CD14-positive monocyte (primary cell): ENCODE results near the gene ICAM3. TPM values are rescaled to one million over a fixed set of nuclear protein-coding genes. Genes with fewer than 3 reads are reported as not detected.

Experiments
- DNase-seq, 3 donors: peaks; one replicate each; pipeline ENCODE4 v3.0.0-alpha.2; 2011 to 2022
- H2AFZ ChIP-seq: 2 replicates; pipeline ENCODE4 v1.6.0; 2012; ENCODE audit warnings: mild to moderate bottlenecking, low read depth, low read length, inconsistent platforms; ENCODE audit not compliant: insufficient read depth, poor library complexity, severe bottlenecking
- H3K27ac ChIP-seq, 2 donors: 1 replicate in 1 of 2; 2 replicates in 1 of 2; pipeline ENCODE4 v1.5.1; 2012 to 2013; ENCODE audit warnings: low read length in 2 of 2, control low read depth in 1 of 2, inconsistent platforms in 1 of 2, low read depth in 1 of 2, mild to moderate bottlenecking in 1 of 2
- H3K27me3 ChIP-seq, 2 donors: one replicate each; pipeline versions ENCODE4 v1.6.0 to v1.6.1; 2011 to 2013; ENCODE audit warnings: low read length in 2 of 2; ENCODE audit not compliant: control insufficient read depth in 2 of 2, insufficient read depth in 2 of 2
- H3K36me3 ChIP-seq, 2 donors: replicated peaks in 1 of 2; 1 replicate in 1 of 2; 2 replicates in 1 of 2; pipeline versions ENCODE4 v1.5.1 to v1.6.1; 2012 to 2013; ENCODE audit warnings: low read length in 2 of 2, control low read depth in 1 of 2, inconsistent platforms in 1 of 2, mild to moderate bottlenecking in 1 of 2; ENCODE audit not compliant: insufficient read depth in 2 of 2, control insufficient read depth in 1 of 2
- H3K4me1 ChIP-seq, 2 donors: 1 replicate in 1 of 2; 2 replicates in 1 of 2; pipeline versions ENCODE4 v1.5.1 to v1.6.1; 2012 to 2013; ENCODE audit warnings: low read length in 2 of 2, control low read depth in 1 of 2, inconsistent platforms in 1 of 2, mild to moderate bottlenecking in 1 of 2, moderate library complexity in 1 of 2; ENCODE audit not compliant: insufficient read depth in 2 of 2, control insufficient read depth in 1 of 2
- H3K4me2 ChIP-seq: replicated peaks from 2 replicates; pipeline ENCODE3; 2012; ENCODE audit warnings: low read length, moderate library complexity, mild to moderate bottlenecking; ENCODE audit not compliant: poor library complexity, severe bottlenecking; ENCODE audit errors: extremely low read depth
- H3K4me3 ChIP-seq, 3 experiments: fragments of 200-600 bp in 1 of 3; sonication (generic) in 1 of 3; replicated peaks in 1 of 3; 1 replicate in 2 of 3; 2 replicates in 1 of 3; pipeline ENCODE4 v1.5.1; 2011 to 2013; ENCODE audit warnings: low read length in 3 of 3, mild to moderate bottlenecking in 3 of 3, control low read depth in 2 of 3, low read depth in 2 of 3, inconsistent platforms in 1 of 3, moderate library complexity in 1 of 3
- H3K79me2 ChIP-seq: 2 replicates; pipeline ENCODE4 v1.6.0; 2012; ENCODE audit warnings: mild to moderate bottlenecking, control low read depth, inconsistent platforms, low read length, moderate library complexity; ENCODE audit not compliant: insufficient read depth
- H3K9ac ChIP-seq: 2 replicates; pipeline ENCODE4 v1.6.0; 2017; ENCODE audit warnings: low read length, mild to moderate bottlenecking; ENCODE audit not compliant: insufficient read depth, poor library complexity, severe bottlenecking
- H3K9me3 ChIP-seq, 2 donors: replicated peaks in 1 of 2; 1 replicate in 1 of 2; 2 replicates in 1 of 2; pipeline versions ENCODE4 v1.5.1 to v1.6.1; 2012 to 2013; ENCODE audit warnings: low read length in 2 of 2, control low read depth in 1 of 2; ENCODE audit not compliant: control insufficient read depth in 1 of 2, insufficient read depth in 1 of 2
- H4K20me1 ChIP-seq: 2 replicates; pipeline ENCODE4 v1.6.0; 2012; ENCODE audit warnings: mild to moderate bottlenecking, low read length, control low read depth, moderate library complexity; ENCODE audit not compliant: insufficient read depth
- H3K27ac Mint-ChIP-seq, 7 donors: one replicate each; pipeline ENCODE4 v1.8.0; 2020; ENCODE audit warnings: mild to moderate bottlenecking in 7 of 7, mixed read lengths in 7 of 7, moderate library complexity in 6 of 7, inconsistent platforms in 2 of 7
- H3K27me3 Mint-ChIP-seq, 3 donors: one replicate each; pipeline ENCODE4 v1.8.0; 2021 to 2022; ENCODE audit warnings: low read depth in 3 of 3, mild to moderate bottlenecking in 3 of 3, mixed read lengths in 3 of 3, moderate library complexity in 3 of 3, inconsistent platforms in 1 of 3
- H3K36me3 Mint-ChIP-seq, 2 donors: one replicate each; pipeline ENCODE4 v1.8.0; 2020; ENCODE audit warnings: mixed read lengths in 2 of 2, inconsistent platforms in 1 of 2, mild to moderate bottlenecking in 1 of 2
- H3K4me1 Mint-ChIP-seq: one replicate; pipeline ENCODE4 v1.8.0; 2020; ENCODE audit warnings: mild to moderate bottlenecking, mixed read lengths
- H3K4me3 Mint-ChIP-seq, 2 donors: one replicate each; pipeline ENCODE4 v1.8.0; 2020; ENCODE audit warnings: mild to moderate bottlenecking in 2 of 2, mixed read lengths in 2 of 2, moderate library complexity in 1 of 2
- H3K9me3 Mint-ChIP-seq, 7 donors: one replicate each; pipeline ENCODE4 v1.8.0; 2020 to 2022; ENCODE audit warnings: mixed read lengths in 7 of 7, mild to moderate bottlenecking in 6 of 7, moderate library complexity in 6 of 7, inconsistent platforms in 2 of 7
- CTCF ChIP-seq: fragments of 200-600 bp; IDR thresholded peaks from one replicate; pipeline ENCODE4 v1.8.0; 2022; ENCODE audit warnings: antibody characterized with exemption, mild to moderate bottlenecking
- WGBS: methylation state at CpG from one replicate; pipeline ENCODE4 v1.1.5; 2013; ENCODE audit warnings: missing lambda C conversion rate; ENCODE audit not compliant: insufficient coverage; 5-methylcytosine and 5-hydroxymethylcytosine counted together
- intact Hi-C, 2 donors: fragments of 100-400 bp; cut with micrococcal nuclease; formaldehyde crosslinking; loops; one replicate each; pipeline versions ENCODE4 v1.15.0 to v1.15.1; 2023
- polyA plus RNA-seq, 3 donors: library from polyadenylated mRNA; depleted of rRNA in 1 of 3; unstranded in 2 of 3; stranded (reverse) in 1 of 3; fragments of 300-500 nt in 2 of 3; fragments of >200 nt in 1 of 3; fragmentation: Illumina TruSeq in 2 of 3; gene quantifications; 1 replicate in 2 of 3; 2 replicates in 1 of 3; pipeline ENCODE4 v1.2.3, GENCODE V29; 2012 to 2021

The ICAM3 gene
- polyA plus RNA-seq, 3 donors: 189 to 234 (median 198) TPM

DNA sequence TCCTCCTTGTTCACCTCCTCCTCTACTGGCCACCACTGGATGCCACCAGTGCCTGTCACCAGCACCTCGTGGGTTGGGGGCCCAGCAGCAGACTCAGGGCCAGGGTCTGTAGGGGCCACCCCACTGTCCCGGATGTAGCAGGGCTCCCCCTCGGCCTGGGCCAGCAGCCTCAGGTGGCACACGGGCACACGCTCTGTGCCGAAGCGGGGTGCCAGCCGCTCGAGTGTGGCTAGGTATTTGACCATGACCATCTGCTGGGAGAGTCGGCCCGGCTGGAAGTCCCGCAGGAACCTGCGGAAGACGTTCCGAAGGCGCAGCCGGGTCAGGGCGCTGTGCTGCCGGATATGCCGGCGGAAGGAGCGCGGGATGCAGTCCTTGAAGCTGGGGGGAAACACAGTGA is 26.1 kb upstream of the ICAM3 start:
- peaks cover 0 to 2% (median 0%) of the 10 kb centered on the region in 3 donors for H3K27me3 Mint-ChIP-seq
- intact Hi-C loops: no loop called here
- no peaks in the 10 kb centered on the region for H3K4me1 Mint-ChIP-seq
- peak overlapping the region in 1 of 7 donors; percentile 51 for H3K27ac Mint-ChIP-seq
- no peaks in the 10 kb centered on the region for H3K9me3 ChIP-seq
- H3K4me2 ChIP-seq: no peak overlapping the region
- peaks cover 84 to 100% of the 10 kb centered on the region in 2 donors for H3K36me3 Mint-ChIP-seq
- peaks cover 89 to 96% of the 10 kb centered on the region in 2 donors for H3K36me3 ChIP-seq
- no peak overlapping the region for H3K9ac ChIP-seq
- no peak overlapping the region for H3K4me3 ChIP-seq
- H3K27ac ChIP-seq: no peak overlapping the region
- DNase-seq: no peak
- no peak for TF ChIP-seq CTCF
- peaks cover 52% of the 10 kb centered on the region for H3K79me2 ChIP-seq
- H4K20me1 ChIP-seq: peaks cover 70% of the 10 kb centered on the region
- H3K4me3 Mint-ChIP-seq: no peak overlapping the region
- no peak overlapping the region for H2AFZ ChIP-seq
- no peaks in the 10 kb centered on the region for H3K4me1 ChIP-seq
- H3K9me3 Mint-ChIP-seq: no peaks in the 10 kb centered on the region
- WGBS: 97% methylated on average over 23 of the region's 23 CpGs
- H3K27me3 ChIP-seq: no peaks in the 10 kb centered on the region

GRCh38 chr19:10364644-10365043 is 25.2 kb upstream of the ICAM3 start:
- Histone ChIP-seq H3K27me3 (no peaks in the 10 kb centered on the region), H3K9me3 (no peaks in the 10 kb centered on the region), H4K20me1 (peaks cover 73% of the 10 kb centered on the region), H2AFZ (no peak overlapping the region), H3K36me3 (peaks cover 87 to 100% of the 10 kb centered on the region in 2 donors), H3K27ac (no peak overlapping the region), H3K4me3 (no peak overlapping the region), H3K4me2 (no peak overlapping the region), H3K4me1 (no peaks in the 10 kb centered on the region), H3K79me2 (peaks cover 46% of the 10 kb centered on the region), H3K9ac (no peak overlapping the region)
- no peak for TF ChIP-seq CTCF
- WGBS: 96% methylated on average over 17 of the region's 19 CpGs
- intact Hi-C loops: no loop called here
- Mint-ChIP-seq H3K9me3 (no peaks in the 10 kb centered on the region), H3K27ac (peak overlapping the region in 1 of 7 donors; percentile 42), H3K4me3 (no peak overlapping the region), H3K36me3 (peaks cover 82 to 100% of the 10 kb centered on the region in 2 donors), H3K27me3 (peaks cover 0 to 2% (median 2%) of the 10 kb centered on the region in 3 donors), H3K4me1 (no peaks in the 10 kb centered on the region)
- DNase-seq: no peak
